Osteoblast (primary cell): Measurements from ENCODE around the gene PPP1R3G. TPM values are rescaled to one million over a fixed set of nuclear protein-coding genes. Genes with fewer than 3 reads are reported as not detected.

Experiments used
- DNase-seq: peaks from one replicate; pipeline ENCODE4 v3.0.0; 2011; ENCODE audit warnings: low spot score, mixed read lengths; ENCODE audit not compliant: insufficient read length; ENCODE audit errors: missing footprints
- H2AFZ ChIP-seq: 2 replicates; pipeline ENCODE4 v1.6.0; 2011; ENCODE audit warnings: mild to moderate bottlenecking, low read length
- H3K27ac ChIP-seq: 2 replicates; pipeline ENCODE4 v1.5.1; 2011; ENCODE audit warnings: mild to moderate bottlenecking, low read depth, low read length, moderate library complexity
- H3K27me3 ChIP-seq: 2 replicates; pipeline ENCODE4 v1.6.0; 2012; ENCODE audit warnings: mild to moderate bottlenecking, control low read depth, inconsistent platforms, low read length, moderate library complexity; ENCODE audit not compliant: insufficient read depth
- H3K36me3 ChIP-seq: 2 replicates; pipeline ENCODE4 v1.5.1; 2011; ENCODE audit warnings: mild to moderate bottlenecking, low read length, control low read depth, moderate library complexity; ENCODE audit not compliant: insufficient read depth
- H3K4me1 ChIP-seq: 2 replicates; pipeline ENCODE4 v1.5.1; 2011; ENCODE audit warnings: mild to moderate bottlenecking, low read length, control low read depth, moderate library complexity; ENCODE audit not compliant: insufficient read depth
- H3K4me2 ChIP-seq: 2 replicates; pipeline ENCODE4 v1.6.0; 2011; ENCODE audit warnings: mild to moderate bottlenecking, low read length; ENCODE audit not compliant: insufficient read depth
- H3K4me3 ChIP-seq: fragments of 200-600 bp; sonication (generic); 3 replicates; pipeline ENCODE4 v1.5.1; 2012; ENCODE audit warnings: mild to moderate bottlenecking, low read length, inconsistent platforms; ENCODE audit not compliant: insufficient read depth
- H3K79me2 ChIP-seq: 2 replicates; pipeline ENCODE4 v1.6.0; 2012; ENCODE audit warnings: mild to moderate bottlenecking, low read length, control low read depth, inconsistent platforms; ENCODE audit not compliant: insufficient read depth
- H3K9me3 ChIP-seq: 2 replicates; pipeline ENCODE4 v1.5.1; 2011; ENCODE audit warnings: low read depth, low read length, control low read depth
- H4K20me1 ChIP-seq: 2 replicates; pipeline ENCODE4 v1.6.0; 2012; ENCODE audit warnings: mild to moderate bottlenecking, low read length, control low read depth; ENCODE audit not compliant: insufficient read depth
- CTCF ChIP-seq: IDR thresholded peaks from 2 replicates; pipeline ENCODE4 v1.5.1; 2011; ENCODE audit warnings: mild to moderate bottlenecking, low read depth, low read length, moderate library complexity; ENCODE audit errors: extremely low read depth
- total RNA-seq: library from RNA; depleted of rRNA; stranded (reverse); fragments of >200 nt; gene quantifications from 2 replicates; pipeline ENCODE4 v1.2.3, GENCODE V29; 2012

Gene PPP1R3G
- total RNA-seq, 1 donor: 3.3 TPM

- H3K79me2 ChIP-seq: no peaks in the 10 kb centered on the region
- H3K4me1 ChIP-seq: peaks cover 16% of the 10 kb centered on the region
- no peaks in the 10 kb centered on the region for H4K20me1 ChIP-seq
- no peak for TF ChIP-seq CTCF
- no peak for DNase-seq
- H2AFZ ChIP-seq: no peak overlapping the region
- no peaks in the 10 kb centered on the region for H3K9me3 ChIP-seq
- H3K36me3 ChIP-seq: no peaks in the 10 kb centered on the region
- H3K4me2 ChIP-seq: no peak overlapping the region
- H3K4me3 ChIP-seq: no peak overlapping the region
- H3K27ac ChIP-seq: no peak overlapping the region
- H3K27me3 ChIP-seq: peaks cover 5% of the 10 kb centered on the region
Observed at GRCh38 chr6:5096482-5096881, 11.3 kb downstream of the PPP1R3G start.

- Histone ChIP-seq H3K79me2 (no peaks in the 10 kb centered on the region), H3K36me3 (no peaks in the 10 kb centered on the region), H4K20me1 (no peaks in the 10 kb centered on the region), H3K9me3 (no peaks in the 10 kb centered on the region), H3K27me3 (no peaks in the 10 kb centered on the region), H2AFZ (no peak overlapping the region), H3K27ac (no peak overlapping the region), H3K4me3 (no peak overlapping the region), H3K4me1 (peaks cover 15% of the 10 kb centered on the region), H3K4me2 (no peak overlapping the region)
- DNase-seq: no peak
- TF ChIP-seq CTCF: no peak
Observed at GRCh38 chr6:5098501-5099270, 13.5 kb downstream of the PPP1R3G start.

- no peaks in the 10 kb centered on the region for H3K36me3 ChIP-seq
- no peak for TF ChIP-seq CTCF
- no peaks in the 10 kb centered on the region for H3K27me3 ChIP-seq
- H4K20me1 ChIP-seq: no peaks in the 10 kb centered on the region
- no peak overlapping the region for H2AFZ ChIP-seq
- H3K27ac ChIP-seq: no peak overlapping the region
- no peak overlapping the region for H3K4me2 ChIP-seq
- no peak overlapping the region for H3K4me3 ChIP-seq
- H3K9me3 ChIP-seq: no peaks in the 10 kb centered on the region
- no peaks in the 10 kb centered on the region for H3K79me2 ChIP-seq
- peaks cover 9% of the 10 kb centered on the region for H3K4me1 ChIP-seq
- DNase-seq: no peak
Observed at GRCh38 chr6:5099537-5099936, 14.4 kb downstream of the PPP1R3G start.

GRCh38 chr6:5100806-5101205 lies 15.7 kb downstream of the PPP1R3G start:
- H3K36me3 ChIP-seq: no peaks in the 10 kb centered on the region
- no peak overlapping the region for H3K27ac ChIP-seq
- H3K27me3 ChIP-seq: no peaks in the 10 kb centered on the region
- no peaks in the 10 kb centered on the region for H3K79me2 ChIP-seq
- no peaks in the 10 kb centered on the region for H4K20me1 ChIP-seq
- no peaks in the 10 kb centered on the region for H3K4me1 ChIP-seq
- no peak overlapping the region for H2AFZ ChIP-seq
- DNase-seq: no peak
- H3K4me2 ChIP-seq: no peak overlapping the region
- no peak overlapping the region for H3K4me3 ChIP-seq
- no peaks in the 10 kb centered on the region for H3K9me3 ChIP-seq
- TF ChIP-seq CTCF: no peak
